Heart left ventricle (tissue), 16 donors: Measurements from ENCODE around the gene SURF6. TPM values are rescaled to one million over a fixed set of nuclear protein-coding genes. Genes with fewer than 3 reads are reported as not detected.
"Not testable (repeated sequence)": the region's sequence is repeated elsewhere in the genome, so short reads cannot be mapped to it uniquely, and the experiment has no call there.

Experiments used
- ATAC-seq, 4 donors: fragments of 200-7000 bp; cut with Tn5 transposase; one replicate each; pipeline ENCODE4 v1.9.1; 2020 to 2022; ENCODE audit warnings: moderate library complexity in 4 of 4, mild to moderate bottlenecking in 3 of 4, moderate number of reproducible peaks in 1 of 4
- DNase-seq, 5 donors: peaks; one replicate each; pipeline ENCODE4 v3.0.0-alpha.2; 2020
- H3K27ac ChIP-seq, 12 donors: fragments of 200-600 bp; sonication (generic) in 4 of 12; one replicate each; pipeline versions ENCODE4 v1.5.0 to v1.8.0; 2016 to 2022; ENCODE audit warnings: mild to moderate bottlenecking in 2 of 12
- H3K27me3 ChIP-seq, 9 donors: fragments of 200-600 bp; sonication (generic) in 2 of 9; one replicate each; pipeline versions ENCODE4 v1.5.1 to v1.8.0; 2016 to 2022; ENCODE audit warnings: mild to moderate bottlenecking in 3 of 9
- H3K36me3 ChIP-seq, 9 donors: fragments of 200-600 bp; sonication (generic) in 2 of 9; one replicate each; pipeline versions ENCODE4 v1.5.0 to v1.8.0; 2018 to 2022; ENCODE audit warnings: mild to moderate bottlenecking in 2 of 9
- H3K4me1 ChIP-seq, 12 donors: fragments of 200-600 bp; sonication (generic) in 4 of 12; one replicate each; pipeline versions ENCODE4 v1.5.0 to v1.8.0; 2016 to 2022; ENCODE audit warnings: mild to moderate bottlenecking in 3 of 12
- H3K4me3 ChIP-seq, 12 donors: fragments of 200-600 bp; sonication (generic) in 4 of 12; one replicate each; pipeline versions ENCODE4 v1.5.0 to v1.8.0; 2017 to 2022; ENCODE audit warnings: mild to moderate bottlenecking in 9 of 12, moderate library complexity in 4 of 12
- H3K9me3 ChIP-seq, 12 donors: fragments of 200-600 bp; sonication (generic) in 4 of 12; one replicate each; pipeline versions ENCODE4 v1.5.0 to v1.8.0; 2016 to 2022; ENCODE audit warnings: mild to moderate bottlenecking in 1 of 12
- CTCF ChIP-seq, 12 donors: fragments of 200-600 bp; sonication (generic) in 4 of 12; IDR thresholded peaks; one replicate each; pipeline versions ENCODE4 v1.5.0 to v1.8.0; 2018 to 2022; ENCODE audit warnings: antibody characterized with exemption in 12 of 12, mild to moderate bottlenecking in 5 of 12
- POLR2A ChIP-seq, 2 donors: fragments of 450-650 bp; IDR thresholded peaks; one replicate each; pipeline ENCODE4 v1.6.1; 2017; ENCODE audit warnings: antibody characterized with exemption in 2 of 2, mild to moderate bottlenecking in 2 of 2, moderate library complexity in 2 of 2
- WGBS, 4 donors: extraction: QIAGEN DNeasy Blood & Tissue Kit in 2 of 4; methylation state at CpG; one replicate each; pipeline versions ENCODE4 v1.1.5 to v1.1.7; 2013 to 2018; 5-methylcytosine and 5-hydroxymethylcytosine counted together
- intact Hi-C, 10 donors: fragments of 100-400 bp; cut with DNase I; formaldehyde crosslinking; loops; one replicate each; pipeline versions ENCODE4 v1.11.1 to v1.14.2; 2022
- polyA plus RNA-seq, 2 donors: library from polyadenylated mRNA; stranded (reverse); fragments of 200-250 nt; gene quantifications; one replicate each; pipeline ENCODE4 v1.2.3, GENCODE V29; 2013
- total RNA-seq, 9 donors: library from RNA; depleted of rRNA in 2 of 9; stranded (reverse); fragments of >200 nt in 2 of 9; fragmentation: NEBNext Ultra II Directional in 3 of 9; extraction: Animal tissue kit (Norgen Biotek cat#: 25700) in 3 of 9; gene quantifications; one replicate each; pipeline versions ENCODE4 v1.1.0 to v1.2.4, GENCODE V29; 2016 to 2023
- donor health status: ischemic (EF 13 %, LVEDD 7.1; RV severe dilation, severe dysfunction).
- donor health status: healthy with polysubstance abuse.
- donor health status: DM: no; HTN: yes; CAD: no.
- donor health status: DM: no; HTN: no; CAD: no.
- donor health status: ischemic (EF 25% LVEDD 6.9; RV normal size, moderate dysfunction).
- donor health status: ischemic (EF 25% LVEDD 5.7; RV mildly dilated, moderate dysfunction).
- donor health status: healthy.
- donor health status: DM: yes; HTN: yes; CAD: no.
- donor health status: ischemic (EF 35%, LVEDD 5.7; RV mildly dilated, moderate dysfunction).
- donor health status: nonischemic (EF 11% LVEDD 7.7; RV severe dilation, severe dysfunction).
- donor health status: DM: yes; HTN: yes; CAD: no.
- donor health status: PGD.
- donor health status: ischemic (EF 29% LVEDD 5.4; RV normal size, mild dysfunction).
- donor health status: nonischemic (EF 23%, LVEDD 6.1; RV moderate dilation, normal function).

SURF6 gene
- total and polyA plus RNA-seq, 11 donors = 9.2 to 19.6 (median 11.1) TPM

GRCh38 chr9:133378408-133378962 is 42.5 kb upstream of the SURF6 start:
- Histone ChIP-seq H3K4me1 (peaks cover 0 to 25% (median 16%) of the 10 kb centered on the region in 12 donors), H3K27me3 (no peaks in the 10 kb centered on the region), H3K4me3 (no peak overlapping the region), H3K9me3 (peaks cover 0 to 10% (median 0%) of the 10 kb centered on the region in 12 donors), H3K27ac (no peak overlapping the region), H3K36me3 (peaks cover 0 to 4% (median 0%) of the 10 kb centered on the region in 9 donors)
- no peak for TF ChIP-seq POLR2A (IDR thresholded peaks at IDR 0.05)
- no peak for TF ChIP-seq CTCF (IDR thresholded peaks at IDR 0.05)
- intact Hi-C loops = loop anchor here in 3 of 10 donors (5.0 kb wide), 2 partner anchors 39 to 41 kb away; partner anchors contain the start of genes SURF6 (in 2 of the 3) and REXO4 (in 1 of the 3)
- ATAC-seq (no peak), DNase-seq (no peak)
- WGBS, 4 donors = 92 to 100% (median 95%) methylated on average over 1 of the region's 1 CpG

GRCh38 chr9:133377721-133378216 is 41.8 kb upstream of the SURF6 start:
- Histone ChIP-seq H3K36me3 (peaks cover 0 to 11% (median 4%) of the 10 kb centered on the region in 9 donors), H3K9me3 (peaks cover 0 to 10% (median 0%) of the 10 kb centered on the region in 12 donors), H3K27ac (no peak overlapping the region), H3K4me1 (peaks cover 0 to 32% (median 22%) of the 10 kb centered on the region in 12 donors), H3K27me3 (no peaks in the 10 kb centered on the region), H3K4me3 (no peak overlapping the region)
- WGBS, 4 donors = 74 to 85% (median 81%) methylated on average over 5 to 6 of the region's 6 CpGs
- no peak for DNase-seq
- intact Hi-C loops = loop anchor here in 4 of 10 donors (2.0 to 5.0 kb wide), 5 partner anchors 21 to 81 kb away; partner anchors contain the start of genes SURF6 (in 2 of the 4), CACFD1 (in 1 of the 4), MED22 (in 1 of the 4) and REXO4 (in 1 of the 4)
- no peak for ATAC-seq
- no peak for TF ChIP-seq POLR2A (IDR thresholded peaks at IDR 0.05)
- TF ChIP-seq CTCF (IDR thresholded peaks at IDR 0.05) = no peak

GRCh38 chr9:133377280-133377679 is 41.3 kb upstream of the SURF6 start:
- H3K4me3 ChIP-seq, H3K9me3 ChIP-seq, H3K27ac ChIP-seq, DNase-seq, H3K27me3 ChIP-seq, ATAC-seq: not testable (repeated sequence)
- intact Hi-C loops = loop anchor here in 4 of 10 donors (2.0 to 5.0 kb wide), 5 partner anchors 20 to 82 kb away; partner anchors contain the start of genes SURF6 (in 2 of the 4), CACFD1 (in 1 of the 4), MED22 (in 1 of the 4) and REXO4 (in 1 of the 4)
- peaks cover 0 to 12% (median 5%) of the 10 kb centered on the region in 9 donors for H3K36me3 ChIP-seq
- H3K4me1 ChIP-seq = peaks cover 0 to 37% (median 26%) of the 10 kb centered on the region in 12 donors
- 93 to 95% (median 94%) methylated on average over 14 of the region's 14 CpGs for WGBS, 4 donors

- Histone ChIP-seq H3K36me3 (peaks cover 0 to 14% (median 5%) of the 10 kb centered on the region in 9 donors), H3K4me3 (peak within 1 kb of the TSS; percentile 75 to 100 (median 94)), H3K9me3 (peaks cover 0 to 10% (median 0%) of the 10 kb centered on the region in 12 donors), H3K27me3 (no peaks in the 10 kb centered on the region), H3K4me1 (peaks cover 3 to 50% (median 39%) of the 10 kb centered on the region in 12 donors), H3K27ac (peak within 1 kb of the TSS; percentile 83 to 98 (median 94))
- WGBS, 4 donors = 0 to 1% (median 0%) methylated on average over 16 to 120 of the region's 120 CpGs
- TF ChIP-seq CTCF (IDR thresholded peaks at IDR 0.05) = peak in 2 of 12 donors; percentile 4 to 11
- TF ChIP-seq POLR2A (IDR thresholded peaks at IDR 0.05) = peak in 1 of 2 donors; percentile 94
- intact Hi-C loops = loop anchor here in 5 of 10 donors (1.0 to 5.0 kb wide), 7 partner anchors 19 to 83 kb away; partner anchors contain the start of genes SURF6 (in 4 of the 5), CACFD1 (in 1 of the 5), MED22 (in 1 of the 5) and REXO4 (in 1 of the 5)
- ATAC-seq = peak; percentile 94 to 98 (median 98)
- DNase-seq = peak; percentile 95 to 99 (median 97)
Observed at GRCh38 chr9:133375724-133376654, 40.0 kb upstream of the SURF6 start, which contains the start of the genes STKLD1 and SURF4. Gene STKLD1 (plus strand): TSS chr9:133376366. CDS start chr9:133376474, 108 bp downstream. Gene SURF4 (minus strand): TSS chr9:133376060. CDS start chr9:133375969, 91 bp downstream.
